SU-DHL-6 (cell line): ENCODE data around the gene NIM1K.
"Not testable (repeated sequence)": the region's sequence is repeated elsewhere in the genome, so short reads cannot be mapped to it uniquely, and the experiment has no call there.

Source experiments
- H2AFZ ChIP-seq: fragments of 200-600 bp; sonication (generic); 2 replicates; pipeline ENCODE4 v1.6.1; 2014; ENCODE audit warnings: low read depth, mild to moderate bottlenecking, moderate library complexity, mixed read lengths, antibody characterized with exemption, low read length; ENCODE audit not compliant: severe bottlenecking
- H3F3A ChIP-seq: fragments of 200-600 bp; shearing (Covaris generic); 2 replicates; pipeline ENCODE4 v1.6.0; 2016; ENCODE audit warnings: antibody characterized with exemption, mild to moderate bottlenecking; ENCODE audit not compliant: insufficient read depth
- H3K27ac ChIP-seq: fragments of 200-600 bp; sonication (generic); 2 replicates; pipeline ENCODE4 v1.5.1; 2016; ENCODE audit warnings: low read depth, mild to moderate bottlenecking, low read length, moderate library complexity, mixed read lengths
- H3K27me3 ChIP-seq: fragments of 200-600 bp; sonication (generic), shearing (Covaris generic); 2 replicates; pipeline ENCODE4 v1.6.0; 2014; ENCODE audit warnings: mild to moderate bottlenecking, low read length
- H3K36me3 ChIP-seq: fragments of 200-600 bp; sonication (generic); 2 replicates; pipeline ENCODE4 v1.6.1; 2014; ENCODE audit warnings: mild to moderate bottlenecking, low read length, mixed read lengths
- H3K4me2 ChIP-seq: fragments of 300-600, 200-600 bp; shearing (Covaris generic), sonication (generic); 2 replicates; pipeline ENCODE4 v1.6.0; 2014; ENCODE audit warnings: low read length, low read depth, mild to moderate bottlenecking; ENCODE audit not compliant: poor library complexity, severe bottlenecking
- H3K4me3 ChIP-seq: fragments of 200-600 bp; sonication (generic); 2 replicates; pipeline ENCODE4 v1.5.1; 2014; ENCODE audit warnings: antibody characterized with exemption, low read length, mild to moderate bottlenecking, mixed read lengths; ENCODE audit not compliant: insufficient read depth, poor library complexity, severe bottlenecking
- H3K79me2 ChIP-seq: fragments of 200-600 bp; sonication (generic); 2 replicates; pipeline ENCODE4 v1.6.1; 2014; ENCODE audit warnings: mild to moderate bottlenecking, low read length, moderate library complexity; ENCODE audit not compliant: insufficient read depth
- H3K9ac ChIP-seq: fragments of 200-600 bp; sonication (generic); 2 replicates; pipeline ENCODE4 v1.7.0; 2014; ENCODE audit warnings: mild to moderate bottlenecking, low read length
- H3K9me2 ChIP-seq: fragments of 200-600 bp; sonication (generic); replicated peaks from 2 replicates; pipeline ENCODE4 v1.6.1; 2014; ENCODE audit warnings: low read length; ENCODE audit not compliant: insufficient read depth
- H3K9me3 ChIP-seq: fragments of 200-600 bp; sonication (generic); 2 replicates; pipeline ENCODE4 v1.6.1; 2014; ENCODE audit warnings: low read length, mixed read lengths; ENCODE audit not compliant: insufficient read depth
- H4K20me1 ChIP-seq: fragments of 200-600 bp; sonication (generic); 2 replicates; pipeline ENCODE4 v1.6.1; 2014; ENCODE audit warnings: low read depth, mild to moderate bottlenecking, antibody characterized with exemption, low read length, moderate library complexity, mixed read lengths
- EZH2phosphoT487 ChIP-seq: fragments of 200-600 bp; sonication (generic), shearing (Covaris generic); conservative IDR thresholded peaks from 2 replicates; pipeline ENCODE4 v1.6.1; 2018; ENCODE audit warnings: mild to moderate bottlenecking, antibody characterized with exemption, low read length, moderate library complexity, mixed read lengths
- TF ChIP-seq, protein P1 (sequence below): fragments of 200-600 bp; sonication (generic); IDR thresholded peaks from one replicate; pipeline ENCODE4 v1.5.1; 2017; ENCODE audit warnings: antibody characterized with exemption, mild to moderate bottlenecking, low read length, moderate library complexity; ENCODE audit not compliant: insufficient read depth, poor library complexity, severe bottlenecking

Gene NIM1K

DNA sequence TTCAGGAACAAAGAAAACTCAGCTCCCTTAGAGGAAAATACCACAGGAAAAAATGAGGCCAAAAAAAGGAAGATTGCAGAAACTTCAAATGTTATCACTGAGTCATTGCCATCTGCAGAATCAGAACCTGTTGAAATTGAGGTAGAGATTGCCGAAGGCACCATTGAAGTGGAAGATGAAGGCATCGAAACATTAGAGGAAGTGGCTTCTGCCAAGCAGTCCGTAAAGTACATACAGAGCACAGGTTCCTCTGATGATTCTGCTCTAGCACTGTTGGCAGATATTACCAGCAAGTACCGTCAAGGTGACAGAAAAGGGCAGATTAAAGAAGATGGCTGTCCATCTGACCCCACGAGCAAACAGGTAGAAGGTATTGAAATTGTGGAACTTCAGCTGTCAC lies 30.8 kb upstream of the NIM1K start:
- Histone ChIP-seq H3K9ac (no peak overlapping the region), H3K4me2 (no peak overlapping the region), H3K27ac (no peak overlapping the region), H3K9me2 (no peaks in the 10 kb centered on the region), H3K4me3 (no peak overlapping the region), H3F3A (no peaks in the 10 kb centered on the region), H3K36me3 (peaks cover 18% of the 10 kb centered on the region), H3K9me3 (no peaks in the 10 kb centered on the region), H4K20me1 (no peaks in the 10 kb centered on the region), H3K27me3 (no peaks in the 10 kb centered on the region), H2AFZ (no peak overlapping the region), H3K79me2 (no peaks in the 10 kb centered on the region; the same call in 1 of the 2 replicates)
- no peak for TF ChIP-seq EZH2phosphoT487
- TF ChIP-seq, protein P1, sequence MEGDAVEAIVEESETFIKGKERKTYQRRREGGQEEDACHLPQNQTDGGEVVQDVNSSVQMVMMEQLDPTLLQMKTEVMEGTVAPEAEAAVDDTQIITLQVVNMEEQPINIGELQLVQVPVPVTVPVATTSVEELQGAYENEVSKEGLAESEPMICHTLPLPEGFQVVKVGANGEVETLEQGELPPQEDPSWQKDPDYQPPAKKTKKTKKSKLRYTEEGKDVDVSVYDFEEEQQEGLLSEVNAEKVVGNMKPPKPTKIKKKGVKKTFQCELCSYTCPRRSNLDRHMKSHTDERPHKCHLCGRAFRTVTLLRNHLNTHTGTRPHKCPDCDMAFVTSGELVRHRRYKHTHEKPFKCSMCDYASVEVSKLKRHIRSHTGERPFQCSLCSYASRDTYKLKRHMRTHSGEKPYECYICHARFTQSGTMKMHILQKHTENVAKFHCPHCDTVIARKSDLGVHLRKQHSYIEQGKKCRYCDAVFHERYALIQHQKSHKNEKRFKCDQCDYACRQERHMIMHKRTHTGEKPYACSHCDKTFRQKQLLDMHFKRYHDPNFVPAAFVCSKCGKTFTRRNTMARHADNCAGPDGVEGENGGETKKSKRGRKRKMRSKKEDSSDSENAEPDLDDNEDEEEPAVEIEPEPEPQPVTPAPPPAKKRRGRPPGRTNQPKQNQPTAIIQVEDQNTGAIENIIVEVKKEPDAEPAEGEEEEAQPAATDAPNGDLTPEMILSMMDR = no peak

DNA sequence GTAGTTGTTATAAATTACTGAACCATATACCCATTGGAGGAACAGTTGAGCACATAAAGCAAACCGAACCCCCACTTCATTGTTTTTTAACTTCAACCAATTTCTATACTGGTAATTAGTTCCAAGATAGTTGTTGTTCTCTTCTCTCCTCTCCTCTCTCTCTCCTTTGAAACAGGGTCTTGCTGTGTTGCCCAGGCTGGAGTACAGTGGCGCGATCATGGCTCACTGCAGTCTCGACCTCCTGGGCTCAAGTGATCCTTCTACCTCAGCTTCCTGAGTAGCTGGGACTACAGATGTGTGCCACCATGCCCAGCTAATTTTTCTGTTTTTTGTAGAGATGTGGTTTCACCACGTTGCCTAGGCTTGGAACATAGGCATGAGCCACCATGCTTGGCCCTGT lies 27.2 kb upstream of the NIM1K start:
- H3K9me3 ChIP-seq, H3K9me2 ChIP-seq, H3K27me3 ChIP-seq, H3F3A ChIP-seq, H3K27ac ChIP-seq, H3K9ac ChIP-seq, H3K4me3 ChIP-seq, H4K20me1 ChIP-seq, H3K79me2 ChIP-seq, H2AFZ ChIP-seq, H3K4me2 ChIP-seq: not testable (repeated sequence)
- H3K36me3 ChIP-seq = peaks cover 18% of the 10 kb centered on the region

DNA sequence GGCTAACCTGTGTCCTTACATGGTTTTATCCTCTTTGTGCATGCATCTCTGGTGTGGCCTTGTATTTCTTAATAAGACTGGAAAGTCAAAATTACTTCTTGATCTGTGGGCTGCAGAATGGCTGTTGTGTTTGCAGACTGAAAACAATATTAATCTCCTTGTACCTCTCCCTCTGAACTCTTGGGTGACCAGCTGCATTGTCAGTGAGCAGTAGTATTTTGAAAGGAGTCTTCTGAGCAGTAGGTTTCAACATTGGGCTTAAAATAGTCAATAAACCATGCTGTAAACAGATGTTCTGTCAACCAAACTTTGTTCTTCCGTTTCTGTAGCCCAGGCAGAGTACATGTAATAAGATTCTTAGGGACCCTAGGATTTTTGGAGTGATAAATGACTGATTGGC lies 26.7 kb upstream of the NIM1K start:
- no peaks in the 10 kb centered on the region for H3F3A ChIP-seq
- H3K27me3 ChIP-seq = no peaks in the 10 kb centered on the region
- no peaks in the 10 kb centered on the region; the same call in 1 of the 2 replicates for H3K79me2 ChIP-seq
- no peak overlapping the region for H3K9ac ChIP-seq
- H2AFZ ChIP-seq = no peak overlapping the region
- H4K20me1 ChIP-seq = no peaks in the 10 kb centered on the region
- no peak overlapping the region for H3K4me3 ChIP-seq
- TF ChIP-seq, protein P1 = no peak
- TF ChIP-seq EZH2phosphoT487 = no peak
- no peak overlapping the region for H3K4me2 ChIP-seq
- H3K9me3 ChIP-seq = no peaks in the 10 kb centered on the region
- no peaks in the 10 kb centered on the region for H3K9me2 ChIP-seq
- peaks cover 18% of the 10 kb centered on the region for H3K36me3 ChIP-seq
- H3K27ac ChIP-seq = no peak overlapping the region

DNA sequence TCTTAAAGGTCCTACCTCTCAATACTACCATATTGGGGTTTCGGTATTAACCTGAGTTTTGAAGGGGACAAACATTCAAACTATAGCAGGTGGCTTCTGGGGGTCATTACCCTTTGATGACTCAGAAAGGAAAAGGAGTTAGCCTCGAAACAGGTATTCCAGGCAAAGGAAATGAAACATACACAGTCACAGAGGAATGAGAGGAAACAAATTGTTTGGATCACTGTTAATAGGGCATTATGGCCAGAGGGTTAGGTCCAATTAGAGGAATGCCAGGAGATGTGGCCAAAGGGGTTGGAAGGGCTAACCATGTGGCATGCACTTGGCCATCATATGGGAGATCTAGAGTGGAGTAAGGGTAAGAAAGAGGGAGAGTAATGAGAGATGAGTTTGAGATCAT lies 23.9 kb upstream of the NIM1K start:
- H3K36me3 ChIP-seq = peaks cover 11% of the 10 kb centered on the region
- no peaks in the 10 kb centered on the region; the same call in 1 of the 2 replicates for H3K79me2 ChIP-seq
- no peak overlapping the region for H3K27ac ChIP-seq
- H3K27me3 ChIP-seq = no peaks in the 10 kb centered on the region
- no peak overlapping the region for H2AFZ ChIP-seq
- TF ChIP-seq, protein P1 = no peak
- no peak for TF ChIP-seq EZH2phosphoT487
- no peaks in the 10 kb centered on the region for H3F3A ChIP-seq
- no peak overlapping the region for H3K4me2 ChIP-seq
- H3K9ac ChIP-seq = no peak overlapping the region
- no peak overlapping the region for H3K4me3 ChIP-seq
- no peaks in the 10 kb centered on the region for H3K9me2 ChIP-seq
- H3K9me3 ChIP-seq = no peaks in the 10 kb centered on the region
- no peaks in the 10 kb centered on the region for H4K20me1 ChIP-seq
